ENCODE data around the gene AVPR2.
A peak's percentile ranks its signal among the peaks of the same experiment; 100 is the strongest.

AVPR2 gene

GRCh38 chrX:153885968-153886903 lies 18.2 kb upstream of the AVPR2 start, which contains the start of gene L1CAM:
Gene L1CAM, minus strand, starts transcription at chrX:153886173. Its CDS starts 10,337 bp downstream, at chrX:153875836.
- DNase-seq, result peak; percentile 26 to 36 (median 36)

- no peak for DNase-seq
Measured at GRCh38 chrX:153886915-153887314, 17.6 kb upstream of the AVPR2 start.

- DNase-seq, result no peak
Measured at GRCh38 chrX:153887385-153887784, 17.1 kb upstream of the AVPR2 start.

- DNase-seq, result no peak
Measured at GRCh38 chrX:153888344-153888743, 16.1 kb upstream of the AVPR2 start.

- DNase-seq, result peak in 2 of 3 experiments; percentile 23 to 28
Measured at GRCh38 chrX:153889123-153889522, 15.3 kb upstream of the AVPR2 start.

- DNase-seq, result no peak
Measured at GRCh38 chrX:153897899-153898298, 6.6 kb upstream of the AVPR2 start.

GRCh38 chrX:153900831-153901752 lies 3.4 kb upstream of the AVPR2 start:
- peak; percentile 55 to 81 (median 58) for DNase-seq

GRCh38 chrX:153901753-153902140 lies 2.7 kb upstream of the AVPR2 start:
- peak in 2 of 3 experiments; percentile 32 to 42 for DNase-seq

GRCh38 chrX:153902385-153902784 lies 2.1 kb upstream of the AVPR2 start:
- no peak for DNase-seq

- DNase-seq, result no peak
Measured at GRCh38 chrX:153903238-153903980, 1.1 kb upstream of the AVPR2 start.

GRCh38 chrX:153905481-153906095 lies 1.1 kb downstream of the AVPR2 start:
- no peak for DNase-seq

GRCh38 chrX:153906126-153906917 lies 1.8 kb downstream of the AVPR2 start:
- DNase-seq, result no peak

- DNase-seq, result no peak
Measured at GRCh38 chrX:153907456-153907855, 3.0 kb downstream of the AVPR2 start.

- no peak for DNase-seq
Measured at GRCh38 chrX:153908219-153908860, 3.9 kb downstream of the AVPR2 start.

GRCh38 chrX:153909024-153909979 lies 4.8 kb downstream of the AVPR2 start:
- DNase-seq, result peak in 1 of 3 experiments; percentile 34

- DNase-seq, result no peak
Measured at GRCh38 chrX:153909980-153910360, 5.5 kb downstream of the AVPR2 start.

GRCh38 chrX:153910446-153910845 lies 6.0 kb downstream of the AVPR2 start:
- DNase-seq, result no peak

- DNase-seq, result no peak
Measured at GRCh38 chrX:153911798-153912197, 7.3 kb downstream of the AVPR2 start.

GRCh38 chrX:153913211-153913610 lies 8.7 kb downstream of the AVPR2 start:
- no peak for DNase-seq

GRCh38 chrX:153913701-153914100 lies 9.2 kb downstream of the AVPR2 start:
- DNase-seq, result no peak

Measured in NCI-H1417 (cell line).